ENCODE measurements around the gene RAB3B. TPM values are rescaled to one million over a fixed set of nuclear protein-coding genes. Genes with fewer than 3 reads are reported as not detected.

Gene RAB3B
- total RNA-seq, 1 donor from 2014 or later: 0.02 TPM

DNA sequence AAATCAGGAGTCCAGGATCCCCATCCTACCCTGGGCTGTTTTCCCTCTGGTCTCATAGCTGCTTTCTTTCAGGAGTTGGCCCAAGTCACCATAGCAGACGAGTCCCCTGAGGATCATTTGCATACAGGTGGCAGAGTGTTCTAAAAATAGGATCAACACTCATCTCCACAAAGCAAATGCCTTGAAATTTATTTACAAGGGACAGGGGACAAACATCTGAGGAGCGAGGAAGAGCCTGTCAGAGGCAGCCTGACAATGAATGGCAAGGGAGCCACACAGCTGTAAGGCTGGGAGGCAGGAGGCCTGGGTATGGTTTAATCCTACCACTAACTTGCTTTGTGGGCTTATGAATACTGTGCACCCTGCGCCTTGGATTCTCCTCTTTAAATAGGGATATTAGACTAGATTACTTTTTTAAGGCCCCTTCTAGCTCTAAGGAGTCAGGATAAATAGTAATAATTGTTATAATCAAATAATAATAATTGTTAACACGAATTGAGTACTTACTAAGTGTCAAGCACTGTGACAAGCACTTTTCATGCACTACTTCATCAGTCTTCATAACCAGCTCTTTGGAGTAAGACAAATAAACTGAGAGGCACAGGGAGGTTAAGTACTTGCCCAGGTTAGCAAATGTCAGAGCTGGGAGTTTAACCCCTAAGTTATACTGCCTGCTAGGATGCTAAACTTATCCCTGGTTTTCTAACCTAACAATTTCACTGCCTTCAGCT, 34.5 kb downstream of the RAB3B start:
- H3K9me3 Mint-ChIP-seq: no peaks in the 10 kb centered on the region
- ChIA-PET CTCF (no interaction called here), POLR2A (no interaction called here)
- peaks cover 4% of the 10 kb centered on the region for H3K27me3 Mint-ChIP-seq
- peaks cover 21% of the 10 kb centered on the region for H3K4me1 Mint-ChIP-seq
- no peaks in the 10 kb centered on the region for H3K36me3 Mint-ChIP-seq (ENCODE audit: low read depth)
- ATAC-seq (ENCODE audit: low read depth) (no peak), DNase-seq (no peak)
- no peak overlapping the region for H3K4me3 Mint-ChIP-seq
- TF ChIP-seq, protein P1, sequence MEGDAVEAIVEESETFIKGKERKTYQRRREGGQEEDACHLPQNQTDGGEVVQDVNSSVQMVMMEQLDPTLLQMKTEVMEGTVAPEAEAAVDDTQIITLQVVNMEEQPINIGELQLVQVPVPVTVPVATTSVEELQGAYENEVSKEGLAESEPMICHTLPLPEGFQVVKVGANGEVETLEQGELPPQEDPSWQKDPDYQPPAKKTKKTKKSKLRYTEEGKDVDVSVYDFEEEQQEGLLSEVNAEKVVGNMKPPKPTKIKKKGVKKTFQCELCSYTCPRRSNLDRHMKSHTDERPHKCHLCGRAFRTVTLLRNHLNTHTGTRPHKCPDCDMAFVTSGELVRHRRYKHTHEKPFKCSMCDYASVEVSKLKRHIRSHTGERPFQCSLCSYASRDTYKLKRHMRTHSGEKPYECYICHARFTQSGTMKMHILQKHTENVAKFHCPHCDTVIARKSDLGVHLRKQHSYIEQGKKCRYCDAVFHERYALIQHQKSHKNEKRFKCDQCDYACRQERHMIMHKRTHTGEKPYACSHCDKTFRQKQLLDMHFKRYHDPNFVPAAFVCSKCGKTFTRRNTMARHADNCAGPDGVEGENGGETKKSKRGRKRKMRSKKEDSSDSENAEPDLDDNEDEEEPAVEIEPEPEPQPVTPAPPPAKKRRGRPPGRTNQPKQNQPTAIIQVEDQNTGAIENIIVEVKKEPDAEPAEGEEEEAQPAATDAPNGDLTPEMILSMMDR (IDR thresholded peaks at IDR 0.05): no peak
- intact Hi-C loops (cut with micrococcal nuclease): no loop called here
- no peak overlapping the region for H3K27ac Mint-ChIP-seq

DNA sequence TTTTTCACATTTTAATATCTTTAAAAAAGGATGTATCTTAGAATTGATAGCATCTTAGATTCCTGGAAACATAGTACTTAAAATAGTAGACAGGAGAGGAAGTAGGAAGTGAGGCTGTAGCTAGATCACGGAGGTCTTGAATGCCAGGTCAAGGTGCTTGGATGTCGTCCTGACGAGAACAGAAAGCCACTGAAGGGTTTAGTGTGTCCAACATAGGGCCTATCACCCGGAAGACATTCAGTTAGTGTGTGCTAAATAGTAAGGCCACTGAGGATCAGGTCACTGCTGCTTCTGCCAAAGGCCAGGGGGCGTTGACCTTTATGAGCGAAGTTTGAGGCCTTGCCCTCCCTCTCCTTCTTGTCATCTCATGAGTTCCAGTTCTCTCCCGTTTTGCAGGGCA, 35.7 kb downstream of the RAB3B start:
- no peak overlapping the region for H3K27ac Mint-ChIP-seq
- no peak overlapping the region for H3K4me3 Mint-ChIP-seq
- peaks cover 21% of the 10 kb centered on the region for H3K4me1 Mint-ChIP-seq
- no peaks in the 10 kb centered on the region for H3K36me3 Mint-ChIP-seq (ENCODE audit: low read depth)
- TF ChIP-seq, protein P1 (IDR thresholded peaks at IDR 0.05): no peak
- CTCF ChIA-PET: no interaction called here
- peaks cover 4% of the 10 kb centered on the region for H3K9me3 Mint-ChIP-seq
- no peak for DNase-seq
- ATAC-seq (ENCODE audit: low read depth): no peak
- POLR2A ChIA-PET: no interaction called here
- intact Hi-C loops (cut with micrococcal nuclease): no loop called here
- H3K27me3 Mint-ChIP-seq: peaks cover 12% of the 10 kb centered on the region

DNA sequence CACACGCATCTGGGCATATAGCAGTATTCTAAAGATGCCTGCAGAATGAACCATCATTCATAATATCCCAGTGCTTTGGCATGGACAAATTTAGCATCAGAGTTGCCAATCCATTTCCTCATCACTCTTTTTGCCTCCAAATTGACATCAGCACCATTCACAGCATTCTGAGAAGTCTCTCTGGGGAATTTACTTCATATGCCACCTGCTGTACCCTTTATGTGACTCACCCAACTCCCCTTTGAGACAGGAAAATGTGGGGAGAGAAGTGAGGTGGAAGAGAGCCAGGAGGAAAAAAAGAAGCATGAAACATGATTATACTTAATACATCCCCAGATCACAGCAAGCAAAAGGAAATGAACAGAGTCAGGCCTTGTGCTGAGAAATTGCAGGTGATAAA, 37.4 kb downstream of the RAB3B start:
- Mint-ChIP-seq H3K4me1 (peaks cover 21% of the 10 kb centered on the region), H3K9me3 (peaks cover 6% of the 10 kb centered on the region), H3K36me3 (ENCODE audit: low read depth) (no peaks in the 10 kb centered on the region), H3K27ac (no peak overlapping the region), H3K27me3 (peaks cover 10% of the 10 kb centered on the region), H3K4me3 (no peak overlapping the region)
- ChIA-PET POLR2A (no interaction called here), CTCF (no interaction called here)
- TF ChIP-seq, protein P1 (IDR thresholded peaks at IDR 0.05): no peak
- DNase-seq (no peak), ATAC-seq (ENCODE audit: low read depth) (peak; percentile 31)
- intact Hi-C loops (cut with micrococcal nuclease): no loop called here

DNA sequence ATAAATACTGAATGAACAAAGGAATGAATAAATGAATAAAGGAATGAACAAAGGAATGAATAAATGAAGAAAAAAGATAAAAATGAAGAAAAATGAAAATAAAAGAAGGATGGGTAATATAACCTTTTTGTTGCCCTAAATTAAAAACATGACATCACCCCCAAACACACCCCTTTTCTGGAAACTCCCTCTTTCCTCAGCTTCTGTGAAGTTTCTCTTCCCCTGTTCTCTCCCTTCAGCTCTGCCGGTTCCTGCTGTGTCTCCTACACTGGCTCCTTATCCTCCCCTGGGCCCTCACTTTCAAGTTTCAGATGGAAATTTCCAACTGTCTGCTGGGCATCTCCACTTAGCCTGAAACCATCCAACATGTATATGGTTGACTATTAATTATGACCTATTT, 37.9 kb downstream of the RAB3B start:
- H3K36me3 Mint-ChIP-seq (ENCODE audit: low read depth): no peaks in the 10 kb centered on the region
- DNase-seq (no peak), ATAC-seq (ENCODE audit: low read depth) (peak; percentile 47)
- ChIA-PET CTCF (no interaction called here), POLR2A (no interaction called here)
- H3K27me3 Mint-ChIP-seq: peaks cover 10% of the 10 kb centered on the region
- TF ChIP-seq, protein P1 (IDR thresholded peaks at IDR 0.05): no peak
- H3K27ac Mint-ChIP-seq: no peak overlapping the region
- H3K4me1 Mint-ChIP-seq: peaks cover 21% of the 10 kb centered on the region
- intact Hi-C loops (cut with micrococcal nuclease): no loop called here
- H3K9me3 Mint-ChIP-seq: peaks cover 6% of the 10 kb centered on the region
- H3K4me3 Mint-ChIP-seq: peak overlapping the region; percentile 33

DNA sequence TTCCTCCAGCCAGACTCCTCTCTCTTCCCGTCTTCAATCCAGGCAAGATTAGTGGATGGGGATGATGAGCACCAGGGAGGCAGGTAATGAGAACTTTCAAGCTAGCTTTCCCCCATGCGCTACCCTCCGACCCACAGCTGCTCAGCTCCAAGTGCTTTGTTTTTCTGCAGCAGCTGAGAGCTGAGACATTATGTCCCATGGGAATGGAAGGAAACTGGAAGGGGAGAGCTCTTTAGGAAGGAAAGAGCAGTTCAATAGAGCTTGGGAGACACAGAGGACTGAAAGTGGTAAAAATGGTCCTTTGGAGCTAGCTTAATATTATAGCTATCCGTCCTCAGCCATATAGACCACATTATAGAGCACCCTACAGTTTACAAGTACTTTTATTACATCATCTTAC, 39.8 kb downstream of the RAB3B start:
- Mint-ChIP-seq H3K27ac (no peak overlapping the region), H3K4me3 (no peak overlapping the region), H3K36me3 (ENCODE audit: low read depth) (no peaks in the 10 kb centered on the region), H3K9me3 (peaks cover 6% of the 10 kb centered on the region), H3K27me3 (peaks cover 10% of the 10 kb centered on the region), H3K4me1 (peaks cover 14% of the 10 kb centered on the region)
- intact Hi-C loops (cut with micrococcal nuclease): no loop called here
- DNase-seq (no peak), ATAC-seq (ENCODE audit: low read depth) (no peak)
- TF ChIP-seq, protein P1 (IDR thresholded peaks at IDR 0.05): no peak
- POLR2A ChIA-PET: no interaction called here
- CTCF ChIA-PET: no interaction called here
